ENCODE measurements around the gene BCL2L11.

Gene BCL2L11

DNA sequence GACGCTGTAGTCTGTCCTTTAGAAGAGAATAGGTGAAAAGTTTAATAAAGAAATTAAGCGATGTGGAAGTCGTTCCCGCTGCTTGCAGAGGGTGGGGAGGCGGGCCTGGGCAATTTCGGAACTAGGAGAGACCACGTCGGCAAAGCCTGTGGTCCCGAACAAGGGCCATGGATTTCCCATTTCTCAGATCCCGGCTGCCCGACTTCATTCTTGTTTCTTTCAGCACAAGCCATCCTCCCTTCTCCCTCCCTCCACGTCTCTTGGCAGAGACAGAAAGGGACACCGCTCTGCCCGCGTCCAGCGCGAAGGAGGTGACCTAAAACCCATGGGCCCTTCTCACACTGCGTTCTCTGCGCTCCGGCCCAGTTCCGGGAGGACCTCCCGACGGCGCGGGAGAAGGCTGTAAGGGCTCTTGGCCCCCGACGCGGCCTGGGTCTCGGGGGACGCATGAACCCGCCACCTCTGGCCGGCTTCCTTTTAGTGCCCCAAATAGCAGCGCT lies 2.2 kb upstream of the BCL2L11 start:
- DNase-seq = no peak

DNA sequence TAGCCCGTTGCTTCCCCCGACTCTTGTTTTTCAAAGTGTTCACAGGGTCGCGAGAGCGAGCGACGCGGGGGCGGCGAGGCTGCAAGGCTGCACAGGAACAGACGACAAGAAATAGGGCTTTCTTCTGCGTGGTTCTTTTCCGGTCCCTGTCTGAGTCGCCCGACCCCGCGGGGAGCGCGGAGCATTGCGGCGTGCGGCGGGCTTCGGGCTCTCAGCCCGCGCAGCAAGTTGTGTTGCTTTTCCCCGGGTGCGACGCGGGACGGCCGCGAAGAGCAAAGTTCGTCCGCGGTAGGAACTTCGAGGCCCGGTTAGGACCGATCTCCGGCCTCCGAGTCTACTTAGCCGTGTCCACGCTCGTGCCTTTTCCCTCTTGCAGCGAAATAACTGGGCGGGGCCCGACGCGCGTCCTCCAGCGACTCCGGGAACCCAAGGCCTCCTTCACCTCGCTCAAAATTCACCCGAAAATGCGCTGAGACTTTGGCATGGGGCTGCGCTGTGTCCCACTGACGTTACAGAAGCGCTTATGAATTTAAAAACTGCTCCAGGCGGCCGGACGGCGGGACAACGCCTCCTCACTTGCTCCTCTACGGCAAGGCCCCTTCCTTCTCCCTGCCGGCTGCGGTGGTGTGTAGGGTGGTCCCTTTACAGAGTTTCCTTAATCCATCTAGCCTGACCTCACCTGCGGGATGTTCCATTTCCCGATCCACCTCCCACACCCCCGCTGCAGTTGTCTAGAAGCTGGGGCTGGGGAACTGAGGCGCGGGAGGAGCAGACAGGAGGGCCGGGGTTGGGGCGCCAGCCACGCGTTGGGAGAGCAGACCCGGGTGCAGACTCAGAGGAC lies 1.5 kb upstream of the BCL2L11 start:
- no peak for DNase-seq

DNA sequence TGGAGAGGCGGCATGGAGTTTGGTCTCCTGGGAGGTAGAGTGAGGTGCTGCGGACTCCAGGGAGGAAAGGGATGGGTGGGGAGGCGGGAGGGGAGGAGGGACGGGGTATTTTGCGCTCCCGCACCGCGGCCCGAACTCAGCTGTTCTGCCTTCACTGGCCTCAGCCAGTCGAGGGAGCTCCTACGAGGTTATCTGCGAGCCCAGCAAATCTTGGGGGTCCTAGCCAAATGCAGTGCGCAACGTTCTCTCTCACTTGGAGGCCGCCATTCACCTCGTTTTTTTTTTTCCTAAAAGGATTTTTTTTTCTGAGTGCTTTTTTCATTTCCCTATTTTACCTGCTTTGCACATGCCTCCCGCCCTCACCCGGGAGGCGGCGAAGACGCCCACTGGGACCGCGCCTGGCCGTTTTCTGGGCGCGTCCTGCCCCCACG lies 877 bp upstream of the BCL2L11 start:
- DNase-seq = no peak

DNA sequence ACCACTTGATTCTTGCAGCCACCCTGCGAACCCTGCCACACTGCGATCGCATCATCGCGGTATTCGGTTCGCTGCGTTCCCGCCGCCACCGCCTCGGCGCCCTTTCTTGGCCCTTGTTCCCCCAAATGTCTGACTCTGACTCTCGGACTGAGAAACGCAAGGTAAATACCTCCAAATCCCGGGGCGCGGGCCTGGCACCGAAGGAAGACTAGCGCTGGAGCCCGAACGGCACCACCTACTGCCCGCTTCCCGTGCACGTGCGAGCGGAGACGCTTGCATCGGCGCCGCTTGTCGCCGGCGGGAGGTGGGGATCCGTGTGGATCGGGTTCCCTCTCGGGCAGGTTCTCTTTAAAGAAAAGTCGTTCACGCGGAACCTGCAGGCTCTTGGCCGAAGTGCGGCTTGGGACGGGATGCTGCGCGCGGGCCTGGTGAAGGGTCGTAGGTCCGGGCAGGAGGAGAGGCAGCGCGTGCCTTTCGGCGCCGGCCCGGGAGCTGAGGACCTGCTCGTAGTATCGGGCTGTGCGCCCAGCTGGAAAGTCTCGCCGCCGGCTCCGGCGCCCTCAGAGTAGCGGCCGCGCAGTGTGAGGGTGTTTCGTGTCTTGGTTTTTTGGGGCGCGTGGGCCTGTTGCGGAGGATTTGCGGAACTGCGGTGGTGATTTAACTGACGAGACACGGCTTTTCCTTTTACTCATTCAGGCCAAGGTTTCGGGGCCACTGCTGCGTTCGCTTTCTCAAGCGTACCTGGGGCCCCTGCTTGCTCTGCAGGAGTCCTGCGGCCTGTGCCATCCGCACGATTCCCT lies 514 bp downstream of the BCL2L11 start:
- peak; percentile 76 for DNase-seq

DNA sequence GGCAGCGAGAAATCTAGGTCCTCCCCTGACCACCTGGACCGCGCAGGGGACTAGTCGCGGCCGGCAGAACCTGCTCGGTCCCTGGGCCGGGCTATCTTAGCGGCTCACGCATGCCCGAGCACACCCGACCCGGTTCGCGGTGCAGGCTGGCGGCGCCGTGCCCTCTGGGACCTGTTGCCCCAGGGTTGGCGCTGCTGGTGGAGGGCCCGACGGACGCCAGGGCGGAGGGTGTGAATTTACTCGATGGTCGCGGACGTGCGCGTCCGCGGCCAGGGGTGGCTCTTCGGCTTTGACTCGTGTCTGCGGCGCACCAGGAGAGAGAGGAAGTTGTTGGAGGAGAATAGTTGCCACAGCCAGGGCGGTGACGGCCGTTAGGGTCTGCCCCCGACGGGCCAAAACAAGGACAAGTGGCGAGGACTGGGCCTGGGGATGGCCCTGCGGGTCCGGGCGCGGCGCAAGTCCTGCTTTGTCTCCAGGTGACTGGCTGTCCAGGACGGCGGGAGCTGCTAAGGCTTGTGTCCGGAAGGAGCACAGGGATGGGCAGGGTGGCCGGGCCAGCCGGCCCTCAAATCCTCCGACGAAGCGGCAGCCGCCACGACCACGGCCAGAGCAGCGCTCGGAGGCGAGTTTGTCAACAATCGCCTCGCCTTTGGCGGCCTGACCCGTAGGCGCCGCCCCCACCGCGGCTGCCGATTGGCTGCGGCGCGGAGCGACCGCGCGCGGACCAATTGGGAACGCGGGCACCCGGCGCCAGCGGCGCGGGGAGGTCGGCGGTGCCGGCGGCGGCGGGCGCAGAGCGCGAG lies 1.3 kb downstream of the BCL2L11 start:
- peak; percentile 93 for DNase-seq

DNA sequence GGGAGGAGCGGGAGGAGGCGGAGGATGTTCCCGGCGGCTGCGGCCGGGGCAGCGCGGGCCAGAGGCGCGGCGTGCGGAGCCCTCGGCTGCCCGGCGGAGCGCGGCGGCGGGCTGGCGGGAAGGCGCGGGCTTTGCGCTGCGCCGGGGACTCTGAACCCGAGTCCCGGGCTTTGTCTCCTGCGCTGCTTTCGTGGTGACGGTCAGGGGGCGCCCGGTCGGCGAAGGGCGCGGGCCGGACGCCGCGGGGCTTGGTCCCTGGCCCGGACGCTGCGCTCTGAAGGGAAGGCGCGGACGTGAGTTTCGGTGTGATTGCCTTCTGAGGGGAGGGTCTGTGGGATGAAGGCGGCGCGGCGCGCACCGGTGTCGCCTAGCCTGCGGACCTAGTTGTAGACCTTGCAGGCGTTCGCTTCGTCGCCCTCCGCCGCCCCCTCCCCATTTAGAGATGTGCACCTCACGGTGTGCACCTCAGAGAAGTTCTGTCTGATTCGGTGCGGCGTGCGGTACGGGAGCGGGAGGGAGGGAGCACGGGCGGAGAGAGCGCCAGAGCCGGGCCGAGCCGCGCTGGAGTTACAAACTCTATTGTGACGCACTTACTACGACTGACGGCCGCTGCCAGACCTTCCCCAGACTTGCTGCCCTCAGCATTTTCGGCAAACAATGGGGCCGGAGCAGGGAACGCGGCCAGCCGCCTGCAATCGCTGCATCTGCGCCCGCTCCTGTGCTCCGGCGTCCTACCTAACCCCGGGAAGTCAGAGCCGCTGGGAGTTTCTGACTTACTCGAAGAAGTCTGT lies 2.1 kb downstream of the BCL2L11 start:
- DNase-seq = peak; percentile 73

DNA sequence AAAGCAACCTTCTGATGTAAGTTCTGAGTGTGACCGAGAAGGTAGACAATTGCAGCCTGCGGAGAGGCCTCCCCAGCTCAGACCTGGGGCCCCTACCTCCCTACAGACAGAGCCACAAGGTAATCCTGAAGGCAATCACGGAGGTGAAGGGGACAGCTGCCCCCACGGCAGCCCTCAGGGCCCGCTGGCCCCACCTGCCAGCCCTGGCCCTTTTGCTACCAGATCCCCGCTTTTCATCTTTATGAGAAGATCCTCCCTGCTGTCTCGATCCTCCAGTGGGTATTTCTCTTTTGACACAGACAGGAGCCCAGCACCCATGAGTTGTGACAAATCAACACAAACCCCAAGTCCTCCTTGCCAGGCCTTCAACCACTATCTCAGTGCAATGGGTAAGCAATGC lies 3.0 kb downstream of the BCL2L11 start:
- DNase-seq = no peak

DNA sequence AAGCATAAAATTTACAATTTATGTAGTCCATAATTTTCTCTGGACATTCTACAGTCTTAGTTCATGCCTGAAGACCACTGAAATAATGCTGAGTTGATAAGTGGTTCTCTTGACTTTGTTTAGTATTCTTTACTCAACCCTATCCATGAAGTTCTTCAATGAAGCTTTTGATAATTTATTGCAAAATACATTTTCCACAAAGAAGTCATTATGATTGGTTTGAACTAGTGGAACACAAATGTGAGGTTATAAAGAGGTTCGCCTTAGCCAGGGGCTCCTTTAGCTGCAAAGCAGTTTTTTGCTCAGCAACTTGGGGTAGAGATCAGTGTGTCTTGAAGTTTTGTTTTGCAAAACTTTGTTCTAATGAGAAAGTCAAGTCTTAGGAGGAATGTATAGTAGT lies 5.9 kb downstream of the BCL2L11 start:
- DNase-seq = no peak

DNA sequence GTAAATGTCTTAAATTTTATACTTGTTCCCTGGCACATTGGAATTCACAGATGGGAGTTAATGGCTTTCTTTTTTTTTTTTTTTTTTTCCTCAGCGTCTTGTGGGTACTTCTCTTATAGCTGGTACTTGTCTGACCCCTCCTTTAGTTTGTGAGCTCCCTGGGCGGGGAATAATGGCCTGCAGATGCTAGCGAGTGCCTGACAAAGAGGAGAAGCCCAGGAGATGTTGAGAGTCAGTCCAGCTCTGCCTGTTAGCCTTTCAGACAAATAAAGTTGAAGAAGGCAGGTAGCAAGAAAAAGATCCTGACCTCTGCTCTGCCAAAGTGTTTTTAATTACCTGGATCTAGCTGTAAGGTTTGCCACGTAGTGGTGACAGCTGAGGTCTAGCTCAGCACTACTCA lies 6.6 kb downstream of the BCL2L11 start:
- peak; percentile 56 for DNase-seq

DNA sequence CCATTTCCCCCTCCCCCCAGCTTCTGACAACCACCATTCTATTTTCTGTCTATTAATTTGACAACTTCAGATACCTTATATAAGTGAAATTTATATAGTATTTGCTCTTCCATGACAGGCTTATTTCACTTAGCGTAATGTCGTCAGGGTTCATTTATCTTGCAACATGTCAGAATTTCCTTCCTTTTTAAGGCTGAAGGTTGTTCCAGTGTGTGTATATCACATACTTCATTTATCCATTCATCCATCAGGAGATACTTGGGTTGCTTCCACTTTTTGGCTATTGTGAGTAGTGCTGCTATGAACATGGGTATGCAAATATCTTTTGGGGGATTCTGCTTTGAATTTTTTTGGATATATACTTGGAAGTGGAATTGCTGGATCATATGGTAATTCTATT lies 7.4 kb downstream of the BCL2L11 start:
- DNase-seq = no peak

DNA sequence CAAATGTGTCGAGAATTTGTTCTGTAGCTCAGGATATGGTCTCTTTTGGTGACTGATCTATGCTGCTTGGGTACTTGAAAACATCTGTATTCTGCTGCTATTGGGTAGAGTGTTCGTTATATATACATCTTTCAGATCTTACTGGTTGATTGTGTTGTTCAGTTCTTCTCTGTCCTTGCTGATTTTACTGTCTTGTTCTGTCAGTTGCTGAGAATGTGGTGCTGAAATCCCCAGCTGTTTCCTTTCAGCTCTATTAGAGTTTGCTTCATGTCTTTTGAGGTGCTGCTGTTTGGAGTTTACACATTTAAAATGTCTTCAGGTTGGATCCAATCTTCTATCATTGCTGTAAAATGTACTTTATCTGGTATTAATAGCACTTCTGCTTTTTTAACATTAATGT lies 12.9 kb downstream of the BCL2L11 start:
- no peak for DNase-seq

DNA sequence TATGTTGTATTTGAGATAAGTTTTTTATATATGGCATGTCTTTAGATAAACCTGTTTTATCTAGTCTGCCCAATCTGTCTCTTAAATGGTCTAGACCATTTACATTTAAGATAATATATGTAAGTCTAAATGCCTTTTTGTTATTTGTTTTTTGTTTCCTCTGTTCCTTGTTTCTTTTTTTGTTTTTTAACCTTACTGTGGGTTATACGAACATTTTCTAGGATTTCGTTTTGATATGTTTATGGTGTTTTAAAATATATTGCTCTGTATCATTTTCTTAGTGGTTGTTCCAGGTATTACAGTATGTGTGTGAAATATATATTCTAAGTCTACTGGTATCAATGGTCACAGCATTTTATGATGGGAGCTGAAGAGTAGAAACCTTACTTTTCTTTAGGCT lies 13.3 kb downstream of the BCL2L11 start:
- no peak for DNase-seq

DNA sequence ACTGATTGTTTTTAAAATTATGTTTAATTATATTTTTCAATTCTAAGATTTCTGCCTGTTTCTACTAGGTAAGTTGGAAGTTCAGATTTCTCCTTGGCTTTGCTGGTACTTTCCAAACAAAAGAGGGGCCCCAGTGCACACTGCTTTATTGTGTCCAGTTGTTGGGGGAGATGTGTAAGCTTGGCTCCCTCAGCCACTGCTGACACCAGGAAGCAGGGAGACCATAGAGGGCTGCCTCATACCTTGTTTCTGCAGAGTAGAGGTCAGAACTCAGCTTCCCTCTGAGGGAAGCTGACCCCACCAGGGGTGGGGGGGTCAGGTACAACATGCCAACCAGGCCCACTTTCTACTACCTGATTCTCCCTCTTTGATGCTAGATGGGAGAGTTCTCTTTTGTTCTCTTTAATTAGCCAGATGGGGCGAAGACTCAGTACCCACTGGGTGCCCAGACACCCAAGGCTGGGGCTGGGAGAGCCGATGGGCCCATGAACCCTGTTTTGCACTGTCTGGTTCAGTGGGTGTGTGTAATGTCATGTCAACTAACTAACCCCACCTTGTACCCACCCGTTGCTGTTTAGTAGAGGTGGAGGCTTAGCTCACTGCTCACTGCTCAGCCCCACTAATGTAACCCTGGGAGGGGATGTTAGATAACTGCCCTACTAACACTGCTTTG lies 14.7 kb downstream of the BCL2L11 start:
- DNase-seq = no peak

DNA sequence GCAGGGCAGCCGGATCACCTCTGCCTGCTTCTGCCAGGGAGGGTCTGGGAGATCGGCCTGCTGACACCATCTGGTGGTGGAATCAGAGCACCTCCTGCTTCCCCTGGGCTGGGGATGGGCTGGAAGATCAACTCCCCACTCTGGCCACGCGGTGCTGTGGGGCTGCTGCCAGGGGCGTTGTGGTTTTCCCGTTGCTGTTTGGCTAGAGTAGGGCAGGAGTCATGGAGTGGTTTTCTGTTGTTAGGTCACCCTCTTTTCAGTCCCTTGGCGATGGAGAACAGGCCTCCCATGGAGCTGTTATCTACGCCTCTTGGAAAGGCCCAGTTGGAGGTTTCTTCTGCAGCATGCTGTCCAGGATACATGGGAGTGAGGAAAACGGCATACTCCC lies 15.2 kb downstream of the BCL2L11 start:
- DNase-seq = peak; percentile 13

DNA sequence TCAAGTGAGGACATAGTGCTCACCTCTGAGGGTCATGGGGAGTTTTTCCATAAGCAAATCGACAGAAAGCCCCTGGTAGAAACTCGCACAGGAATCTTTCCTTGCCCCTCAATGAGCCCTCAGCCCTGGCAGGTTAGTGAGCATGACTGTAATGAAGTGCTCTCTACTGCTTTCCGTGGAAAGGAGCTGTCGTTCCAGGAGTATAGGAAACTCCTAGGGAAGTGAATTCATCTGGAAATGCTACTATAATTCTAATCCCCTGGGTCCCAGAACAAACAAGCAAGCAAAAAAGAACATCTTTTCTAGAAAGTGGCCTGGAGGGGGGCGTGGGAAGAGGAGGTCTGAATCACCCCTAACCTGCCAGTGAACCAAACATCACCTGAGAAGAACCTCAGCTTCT lies 18.1 kb downstream of the BCL2L11 start:
- no peak for DNase-seq

DNA sequence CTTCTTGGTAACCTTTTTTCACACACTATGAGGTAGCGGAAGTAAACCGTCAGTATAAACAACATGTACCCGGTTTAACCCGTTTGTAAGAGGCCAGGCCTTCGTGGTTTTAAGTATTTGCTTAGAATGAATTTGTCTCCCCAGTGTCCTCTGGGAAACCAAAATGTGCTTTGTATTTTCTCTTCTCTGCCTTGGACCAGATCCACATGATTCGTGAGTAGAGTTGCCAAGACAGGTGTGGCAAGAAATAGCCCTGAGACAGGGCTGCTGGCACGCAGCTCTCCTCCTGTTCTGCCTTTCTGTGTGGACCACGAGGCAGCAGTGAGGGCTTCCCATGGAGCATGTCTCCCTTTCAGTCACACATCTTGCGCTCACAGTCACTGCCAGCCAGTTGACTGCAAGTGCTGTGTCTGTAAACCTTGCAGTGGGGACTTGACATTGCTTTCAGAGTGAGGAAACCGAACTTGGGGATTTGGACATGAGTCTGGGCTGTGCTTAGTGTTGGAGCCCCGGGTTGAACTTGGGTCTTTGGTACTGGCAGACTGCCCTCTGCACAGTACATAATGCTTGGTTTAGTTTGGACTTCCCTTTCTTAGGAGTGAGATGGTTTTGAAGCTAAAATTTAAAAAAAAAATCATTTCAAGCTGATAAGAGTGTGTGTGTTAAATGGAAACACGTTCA lies 19.1 kb downstream of the BCL2L11 start:
- DNase-seq = peak; percentile 8

DNA sequence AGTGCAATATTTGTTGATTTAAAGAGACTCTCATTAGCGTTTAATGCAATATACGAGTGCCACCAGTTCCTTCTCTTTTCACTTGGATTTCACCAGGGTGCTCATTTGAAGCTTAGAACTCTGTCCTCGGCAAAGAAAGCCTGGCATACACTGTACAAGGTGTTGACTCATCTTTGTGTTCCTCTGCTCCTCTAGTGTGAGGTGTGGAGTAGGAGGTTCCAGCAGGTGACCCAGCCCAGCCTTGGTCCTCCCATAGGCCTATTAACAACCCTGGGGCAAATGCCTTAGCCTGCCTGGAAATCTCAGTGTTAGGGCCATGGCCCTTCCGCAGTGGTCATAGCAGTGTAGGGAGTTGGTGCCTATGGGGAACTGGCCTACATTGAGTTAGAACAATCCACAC lies 20.1 kb downstream of the BCL2L11 start:
- no peak for DNase-seq

DNA sequence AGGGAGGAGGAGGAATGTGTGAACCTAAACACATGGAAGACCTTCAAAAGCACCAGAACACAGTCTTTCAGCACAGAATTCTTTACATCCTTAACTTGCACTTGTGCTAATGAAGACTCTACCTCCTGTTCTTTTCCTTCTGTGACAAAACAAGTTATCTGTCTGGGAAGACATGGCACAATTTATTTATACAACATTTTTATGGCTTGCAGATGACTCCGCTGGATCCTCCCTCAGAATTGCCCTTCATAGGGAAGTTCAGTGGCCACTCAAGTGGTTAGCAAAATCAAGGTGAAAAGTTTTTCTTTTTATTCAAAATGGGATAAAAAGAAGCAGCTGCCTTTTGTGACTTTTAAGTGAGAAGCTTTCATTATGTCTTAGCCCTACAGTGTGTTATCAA lies 21.4 kb downstream of the BCL2L11 start:
- DNase-seq = no peak

DNA sequence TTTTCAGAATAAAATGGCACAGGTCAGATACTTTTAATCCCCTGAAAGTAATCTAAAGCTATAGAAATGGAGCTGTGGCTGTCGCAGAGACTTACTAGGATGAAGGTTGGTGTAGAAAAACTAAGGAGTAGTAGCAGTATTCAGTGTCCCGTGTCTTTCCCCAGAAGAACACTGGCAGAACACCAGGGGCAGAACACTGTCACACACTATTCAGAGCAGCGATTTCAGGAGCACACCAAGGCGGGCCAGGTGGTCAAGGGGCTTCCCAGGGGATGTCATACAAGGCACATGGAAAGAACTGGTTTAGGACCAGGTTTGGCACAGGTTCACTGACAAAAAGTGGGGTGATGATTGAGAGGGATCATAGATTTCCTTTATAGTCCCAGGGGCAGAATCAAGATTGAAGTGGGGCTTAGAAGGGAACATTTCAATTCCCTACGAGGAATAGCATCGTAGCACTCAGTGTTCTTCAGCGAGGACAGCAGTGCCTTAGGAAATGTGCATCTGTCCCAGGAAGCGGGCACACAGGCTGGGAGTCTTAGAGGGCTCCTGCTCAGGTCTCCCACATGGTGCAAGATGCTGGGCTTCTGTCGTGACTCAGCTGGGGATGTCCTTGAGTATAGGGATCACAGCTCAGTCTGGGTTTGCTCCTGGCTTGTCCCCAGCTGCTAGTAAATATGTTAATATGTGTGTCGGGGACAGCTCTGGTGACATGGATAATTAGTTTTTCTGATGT lies 22.6 kb downstream of the BCL2L11 start:
- DNase-seq = no peak

DNA sequence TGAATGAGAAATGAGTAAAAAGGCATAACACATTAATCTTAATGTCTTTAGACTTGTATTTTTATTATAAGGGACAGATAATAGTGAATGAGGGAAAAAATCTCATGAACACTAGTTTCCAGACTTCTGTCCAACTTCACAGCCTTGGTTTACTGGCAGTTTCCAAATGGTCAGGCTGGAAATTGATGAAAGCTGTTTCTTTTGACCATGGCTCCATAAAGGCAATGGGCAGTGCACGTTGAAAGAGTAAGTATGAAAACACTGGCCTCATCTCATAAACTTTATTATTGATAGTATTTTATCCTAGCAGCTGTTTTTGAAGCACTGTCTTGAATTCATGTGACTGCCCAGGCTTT lies 23.1 kb downstream of the BCL2L11 start:
- DNase-seq = no peak

All from NCI-H69 (cell line).